DOHH2 (cell line): ENCODE results near the gene FOXP2.

Source experiments
- H3F3A ChIP-seq: fragments of 200-600 bp; sonication (generic), shearing (Covaris generic); 2 replicates; pipeline ENCODE4 v1.6.0; 2016; ENCODE audit warnings: antibody characterized with exemption, mild to moderate bottlenecking; ENCODE audit not compliant: control insufficient read depth, insufficient read depth
- H3K27ac ChIP-seq: fragments of 200-600 bp; sonication (generic); 2 replicates; pipeline ENCODE4 v1.5.1; 2014; ENCODE audit warnings: low read depth, mild to moderate bottlenecking, low read length, moderate library complexity
- H3K27me3 ChIP-seq: fragments of 200-600 bp; sonication (generic); 2 replicates; pipeline ENCODE4 v1.6.1; 2014; ENCODE audit warnings: mild to moderate bottlenecking, low read length, mixed read lengths; ENCODE audit not compliant: control insufficient read depth
- H3K36me3 ChIP-seq: fragments of 200-600 bp; sonication (generic); 2 replicates; pipeline ENCODE4 v1.6.1; 2014; ENCODE audit warnings: mild to moderate bottlenecking, low read length, moderate library complexity, mixed read lengths; ENCODE audit not compliant: control insufficient read depth
- H3K4me1 ChIP-seq: fragments of 200-600 bp; sonication (generic); 2 replicates; pipeline ENCODE4 v1.6.1; 2014; ENCODE audit warnings: mild to moderate bottlenecking, low read length, mixed read lengths; ENCODE audit not compliant: control insufficient read depth
- H3K4me2 ChIP-seq: fragments of 200-600 bp; sonication (generic); 2 replicates; pipeline ENCODE4 v1.6.0; 2014; ENCODE audit warnings: mild to moderate bottlenecking, low read length, moderate library complexity
- H3K4me3 ChIP-seq: fragments of 200-600 bp; sonication (generic); 2 replicates; pipeline ENCODE4 v1.5.1; 2014; ENCODE audit warnings: mild to moderate bottlenecking, low read length, mixed read lengths
- H3K79me2 ChIP-seq: fragments of 200-600 bp; sonication (generic); 2 replicates; pipeline ENCODE4 v1.6.1; 2014; ENCODE audit warnings: mild to moderate bottlenecking, low read length, mixed read lengths; ENCODE audit not compliant: control insufficient read depth
- H3K9me2 ChIP-seq: fragments of 200-600 bp; sonication (generic); replicated peaks from 2 replicates; pipeline ENCODE4 v1.6.1; 2014; ENCODE audit warnings: mild to moderate bottlenecking, low read length, mixed read lengths; ENCODE audit not compliant: control insufficient read depth
- H3K9me3 ChIP-seq: fragments of 200-600 bp; sonication (generic); 2 replicates; pipeline ENCODE4 v1.6.1; 2014; ENCODE audit warnings: antibody characterized with exemption, low read length, mixed read lengths; ENCODE audit not compliant: control insufficient read depth, insufficient read depth
- H4K20me1 ChIP-seq: fragments of 200-600 bp; sonication (generic); 2 replicates; pipeline ENCODE4 v1.6.0; 2014; ENCODE audit warnings: low read depth, mild to moderate bottlenecking, antibody characterized with exemption, low read length, moderate library complexity; ENCODE audit not compliant: control insufficient read depth, insufficient read depth
- CTCF ChIP-seq: fragments of 200-600 bp; sonication (generic); IDR thresholded peaks from one replicate; pipeline ENCODE4 v1.5.1; 2014; ENCODE audit warnings: antibody characterized with exemption, mild to moderate bottlenecking, low read depth, low read length; ENCODE audit not compliant: poor library complexity, severe bottlenecking
- EZH2phosphoT487 ChIP-seq: fragments of 200-600 bp; sonication (generic); IDR thresholded peaks from 2 replicates; pipeline ENCODE4 v1.6.1; 2017; ENCODE audit warnings: borderline replicate concordance, mild to moderate bottlenecking, antibody characterized with exemption, low read length, moderate library complexity, mixed read lengths

The FOXP2 gene

GRCh38 chr7:114648680-114649079 lies 234.1 kb downstream of the FOXP2 start:
- H3K36me3 ChIP-seq = no peaks in the 10 kb centered on the region
- TF ChIP-seq EZH2phosphoT487 = no peak
- TF ChIP-seq CTCF = no peak
- H3K4me3 ChIP-seq = no peak overlapping the region
- H3K4me2 ChIP-seq = no peak overlapping the region
- no peaks in the 10 kb centered on the region for H3K4me1 ChIP-seq
- H3K79me2 ChIP-seq = no peaks in the 10 kb centered on the region
- no peaks in the 10 kb centered on the region for H4K20me1 ChIP-seq
- no peaks in the 10 kb centered on the region for H3F3A ChIP-seq
- H3K27ac ChIP-seq = no peak overlapping the region
- no peaks in the 10 kb centered on the region for H3K9me3 ChIP-seq
- H3K27me3 ChIP-seq = no peaks in the 10 kb centered on the region
- no peaks in the 10 kb centered on the region for H3K9me2 ChIP-seq

GRCh38 chr7:114649689-114650088 lies 235.1 kb downstream of the FOXP2 start:
- H3K27me3 ChIP-seq = no peaks in the 10 kb centered on the region
- H3K27ac ChIP-seq = no peak overlapping the region
- H4K20me1 ChIP-seq = no peaks in the 10 kb centered on the region
- H3K79me2 ChIP-seq = no peaks in the 10 kb centered on the region
- no peaks in the 10 kb centered on the region for H3F3A ChIP-seq
- H3K9me2 ChIP-seq = no peaks in the 10 kb centered on the region
- no peaks in the 10 kb centered on the region for H3K9me3 ChIP-seq
- H3K4me1 ChIP-seq = no peaks in the 10 kb centered on the region
- no peak overlapping the region for H3K4me3 ChIP-seq
- H3K4me2 ChIP-seq = no peak overlapping the region
- no peaks in the 10 kb centered on the region for H3K36me3 ChIP-seq
- TF ChIP-seq CTCF (no peak), EZH2phosphoT487 (no peak)

GRCh38 chr7:114650491-114650890 lies 235.9 kb downstream of the FOXP2 start:
- H3K4me2 ChIP-seq = no peak overlapping the region
- TF ChIP-seq CTCF (no peak), EZH2phosphoT487 (no peak)
- H3K4me3 ChIP-seq = no peak overlapping the region
- H3F3A ChIP-seq = no peaks in the 10 kb centered on the region
- H3K9me2 ChIP-seq = no peaks in the 10 kb centered on the region
- no peaks in the 10 kb centered on the region for H3K9me3 ChIP-seq
- no peaks in the 10 kb centered on the region for H4K20me1 ChIP-seq
- no peaks in the 10 kb centered on the region for H3K36me3 ChIP-seq
- no peak overlapping the region for H3K27ac ChIP-seq
- no peaks in the 10 kb centered on the region for H3K79me2 ChIP-seq
- no peaks in the 10 kb centered on the region for H3K4me1 ChIP-seq
- H3K27me3 ChIP-seq = no peaks in the 10 kb centered on the region

- TF ChIP-seq EZH2phosphoT487 (no peak), CTCF (no peak)
Measured at GRCh38 chr7:114652041-114652440, 237.4 kb downstream of the FOXP2 start.

More at GRCh38 chr7:114652041-114652440, 237.4 kb downstream of the FOXP2 start:
- H3K36me3 ChIP-seq = no peaks in the 10 kb centered on the region
- no peaks in the 10 kb centered on the region for H3K9me3 ChIP-seq
- no peak overlapping the region for H3K4me3 ChIP-seq
- H3K4me1 ChIP-seq = no peaks in the 10 kb centered on the region
- no peaks in the 10 kb centered on the region for H3K9me2 ChIP-seq
- H3K27ac ChIP-seq = no peak overlapping the region
- no peaks in the 10 kb centered on the region for H3K27me3 ChIP-seq
- no peaks in the 10 kb centered on the region for H3K79me2 ChIP-seq
- no peak overlapping the region for H3K4me2 ChIP-seq
- H4K20me1 ChIP-seq = no peaks in the 10 kb centered on the region
- no peaks in the 10 kb centered on the region for H3F3A ChIP-seq
